ENCODE data around the gene PTGER3.

DNA sequence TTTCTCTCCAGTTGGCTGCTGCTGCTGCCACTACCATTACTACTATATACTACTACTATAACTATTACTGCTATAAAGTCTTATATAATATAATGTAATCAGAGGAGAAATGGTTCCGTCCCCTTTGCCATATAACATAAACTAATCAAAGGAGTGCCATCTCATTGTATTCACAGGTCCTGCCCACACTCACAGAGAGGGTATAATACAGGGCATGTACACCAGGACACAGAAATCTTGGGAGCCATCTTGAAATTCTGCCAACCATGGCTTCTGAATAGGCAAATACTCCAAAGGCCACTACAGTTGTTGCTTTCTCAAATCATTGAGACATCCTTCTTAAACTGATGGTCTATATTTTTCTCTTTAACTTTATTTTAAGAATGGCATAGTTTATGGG is 40.1 kb upstream of the PTGER3 start:
- TF ChIP-seq POLR2A (IDR thresholded peaks at IDR 0.05; ENCODE audit: extremely low read depth, insufficient read length) (no peak), CTCF (IDR thresholded peaks at IDR 0.05; ENCODE audit: low read depth, low read length) (no peak), MYC (IDR thresholded peaks at IDR 0.05; ENCODE audit: low read depth, low read length) (no peak)
- TF ChIP-seq, protein P1, sequence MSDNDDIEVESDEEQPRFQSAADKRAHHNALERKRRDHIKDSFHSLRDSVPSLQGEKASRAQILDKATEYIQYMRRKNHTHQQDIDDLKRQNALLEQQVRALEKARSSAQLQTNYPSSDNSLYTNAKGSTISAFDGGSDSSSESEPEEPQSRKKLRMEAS (IDR thresholded peaks at IDR 0.05; ENCODE audit: low read depth, low read length): no peak
